ENCODE results near the gene NHP2. TPM values are rescaled to one million over a fixed set of nuclear protein-coding genes. Genes with fewer than 3 reads are reported as not detected.

NHP2 gene
- total and polyA plus RNA-seq, 3 donors from 2014 or later: 105 to 208 (median 132) TPM

DNA sequence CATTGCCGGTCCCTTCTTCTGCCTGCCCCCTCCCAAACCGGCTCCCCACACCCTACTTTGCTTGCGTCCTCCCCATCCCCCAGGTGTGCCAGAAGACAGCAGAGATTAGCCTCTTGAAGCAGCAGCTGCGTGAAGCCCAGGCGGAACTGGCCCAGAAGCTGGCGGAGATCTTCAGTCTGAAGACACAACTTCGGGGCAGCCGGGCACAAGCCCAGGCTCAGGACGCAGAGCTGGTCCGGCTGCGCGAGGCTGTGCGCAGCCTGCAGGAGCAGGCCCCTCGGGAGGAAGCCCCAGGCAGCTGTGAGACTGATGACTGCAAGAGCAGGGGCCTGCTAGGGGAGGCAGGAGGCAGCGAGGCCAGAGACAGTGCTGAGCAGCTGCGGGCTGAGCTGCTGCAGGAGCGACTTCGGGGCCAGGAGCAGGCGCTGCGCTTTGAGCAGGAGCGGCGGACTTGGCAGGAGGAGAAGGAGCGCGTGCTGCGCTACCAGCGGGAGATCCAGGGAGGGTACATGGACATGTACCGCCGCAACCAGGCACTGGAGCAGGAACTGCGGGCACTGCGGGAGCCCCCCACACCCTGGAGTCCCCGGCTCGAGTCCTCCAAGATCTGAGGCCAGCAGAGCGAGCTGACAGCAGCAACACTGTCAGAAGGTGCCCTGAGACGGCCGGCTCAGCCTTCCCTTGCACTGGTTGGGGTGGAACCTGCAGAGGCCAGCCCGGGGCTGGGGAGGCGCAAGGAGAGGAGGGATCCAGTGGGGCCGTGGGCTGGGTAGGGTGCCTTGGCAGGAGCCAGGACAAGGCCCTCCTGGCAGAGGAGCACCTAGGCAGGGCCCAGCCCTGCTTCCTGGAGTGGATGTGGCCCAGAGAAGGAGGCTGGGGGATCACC lies 32.1 kb downstream of the NHP2 start:
- H3K4me1 ChIP-seq: peaks cover 8% of the 10 kb centered on the region
- no peaks in the 10 kb centered on the region for H3K36me3 ChIP-seq (ENCODE audit: low read depth, missing control alignments)
- TF ChIP-seq POLR2A (IDR thresholded peaks at IDR 0.05): no peak
- TF ChIP-seq, protein P1, sequence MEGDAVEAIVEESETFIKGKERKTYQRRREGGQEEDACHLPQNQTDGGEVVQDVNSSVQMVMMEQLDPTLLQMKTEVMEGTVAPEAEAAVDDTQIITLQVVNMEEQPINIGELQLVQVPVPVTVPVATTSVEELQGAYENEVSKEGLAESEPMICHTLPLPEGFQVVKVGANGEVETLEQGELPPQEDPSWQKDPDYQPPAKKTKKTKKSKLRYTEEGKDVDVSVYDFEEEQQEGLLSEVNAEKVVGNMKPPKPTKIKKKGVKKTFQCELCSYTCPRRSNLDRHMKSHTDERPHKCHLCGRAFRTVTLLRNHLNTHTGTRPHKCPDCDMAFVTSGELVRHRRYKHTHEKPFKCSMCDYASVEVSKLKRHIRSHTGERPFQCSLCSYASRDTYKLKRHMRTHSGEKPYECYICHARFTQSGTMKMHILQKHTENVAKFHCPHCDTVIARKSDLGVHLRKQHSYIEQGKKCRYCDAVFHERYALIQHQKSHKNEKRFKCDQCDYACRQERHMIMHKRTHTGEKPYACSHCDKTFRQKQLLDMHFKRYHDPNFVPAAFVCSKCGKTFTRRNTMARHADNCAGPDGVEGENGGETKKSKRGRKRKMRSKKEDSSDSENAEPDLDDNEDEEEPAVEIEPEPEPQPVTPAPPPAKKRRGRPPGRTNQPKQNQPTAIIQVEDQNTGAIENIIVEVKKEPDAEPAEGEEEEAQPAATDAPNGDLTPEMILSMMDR (IDR thresholded peaks at IDR 0.05): no peak
- no peaks in the 10 kb centered on the region for H3K9me3 ChIP-seq
- no peaks in the 10 kb centered on the region for H3K27me3 ChIP-seq
- no peak overlapping the region for H3K27ac ChIP-seq
- no peak overlapping the region for H3K4me3 ChIP-seq
- WGBS, 2 donors: 44 to 56% methylated on average over 15 to 38 of the region's 38 CpGs
- intact Hi-C loops (cut with DNase I; ENCODE audit: low total_unique reads): no loop called here
- peak; percentile 41 for DNase-seq

GRCh38 chr5:178120607-178121357 lies 32.9 kb downstream of the NHP2 start:
- H3K4me3 ChIP-seq: no peak overlapping the region
- 30 to 40% methylated on average over 17 to 28 of the region's 29 CpGs for WGBS, 2 donors

DNA sequence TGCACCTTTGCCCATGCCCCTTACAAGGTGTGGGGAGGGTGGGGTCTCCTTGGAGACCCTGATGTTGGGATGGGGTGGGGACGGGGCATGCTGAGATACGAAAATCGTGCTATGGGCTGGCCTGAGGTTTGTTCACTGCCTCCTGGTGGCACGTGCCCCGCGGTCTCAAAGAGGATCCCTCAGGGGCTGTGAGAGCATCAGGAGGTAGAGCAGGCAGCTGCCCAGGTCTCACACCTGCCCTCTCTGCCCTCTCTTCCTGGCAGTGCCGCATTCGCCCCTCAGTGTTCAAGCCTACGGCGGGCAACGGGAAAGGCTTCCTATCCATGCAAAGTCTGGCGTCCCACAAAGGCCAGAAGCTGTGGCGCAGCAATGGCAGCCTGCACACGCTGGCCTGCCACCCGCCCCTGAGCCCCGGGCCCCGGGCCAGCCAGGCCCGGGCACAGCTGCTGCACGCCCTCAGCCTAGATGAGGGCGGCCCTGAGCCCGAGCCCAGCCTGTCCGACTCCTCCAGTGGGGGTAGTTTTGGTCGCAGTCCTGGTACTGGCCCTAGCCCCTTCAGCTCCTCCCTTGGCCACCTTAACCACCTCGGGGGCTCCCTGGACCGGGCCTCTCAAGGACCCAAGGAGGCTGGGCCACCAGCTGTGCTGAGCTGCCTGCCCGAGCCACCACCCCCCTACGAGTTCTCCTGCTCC lies 33.6 kb downstream of the NHP2 start:
- no peak overlapping the region for H3K4me3 ChIP-seq
- H3K4me1 ChIP-seq: peaks cover 8% of the 10 kb centered on the region
- H3K27ac ChIP-seq: no peak overlapping the region
- TF ChIP-seq, protein P1 (IDR thresholded peaks at IDR 0.05): no peak
- TF ChIP-seq POLR2A (IDR thresholded peaks at IDR 0.05): no peak
- H3K27me3 ChIP-seq: no peaks in the 10 kb centered on the region
- no peak for DNase-seq
- no peaks in the 10 kb centered on the region for H3K9me3 ChIP-seq
- intact Hi-C loops (cut with DNase I; ENCODE audit: low total_unique reads): no loop called here
- WGBS, 2 donors: 90 to 94% methylated on average over 9 to 27 of the region's 27 CpGs
- no peaks in the 10 kb centered on the region for H3K36me3 ChIP-seq (ENCODE audit: low read depth, missing control alignments)

More at GRCh38 chr5:178120607-178121357, 32.9 kb downstream of the NHP2 start:
- H3K27me3 ChIP-seq: no peaks in the 10 kb centered on the region
- H3K27ac ChIP-seq: no peak overlapping the region
- H3K36me3 ChIP-seq (ENCODE audit: low read depth, missing control alignments): no peaks in the 10 kb centered on the region
- TF ChIP-seq, protein P1 (IDR thresholded peaks at IDR 0.05): peak in 2 of 3 experiments; percentile 2 to 17
- no peak for TF ChIP-seq POLR2A (IDR thresholded peaks at IDR 0.05)
- DNase-seq: peak; percentile 85
- H3K4me1 ChIP-seq: peaks cover 8% of the 10 kb centered on the region
- H3K9me3 ChIP-seq: no peaks in the 10 kb centered on the region
- intact Hi-C loops (cut with DNase I; ENCODE audit: low total_unique reads): no loop called here

DNA sequence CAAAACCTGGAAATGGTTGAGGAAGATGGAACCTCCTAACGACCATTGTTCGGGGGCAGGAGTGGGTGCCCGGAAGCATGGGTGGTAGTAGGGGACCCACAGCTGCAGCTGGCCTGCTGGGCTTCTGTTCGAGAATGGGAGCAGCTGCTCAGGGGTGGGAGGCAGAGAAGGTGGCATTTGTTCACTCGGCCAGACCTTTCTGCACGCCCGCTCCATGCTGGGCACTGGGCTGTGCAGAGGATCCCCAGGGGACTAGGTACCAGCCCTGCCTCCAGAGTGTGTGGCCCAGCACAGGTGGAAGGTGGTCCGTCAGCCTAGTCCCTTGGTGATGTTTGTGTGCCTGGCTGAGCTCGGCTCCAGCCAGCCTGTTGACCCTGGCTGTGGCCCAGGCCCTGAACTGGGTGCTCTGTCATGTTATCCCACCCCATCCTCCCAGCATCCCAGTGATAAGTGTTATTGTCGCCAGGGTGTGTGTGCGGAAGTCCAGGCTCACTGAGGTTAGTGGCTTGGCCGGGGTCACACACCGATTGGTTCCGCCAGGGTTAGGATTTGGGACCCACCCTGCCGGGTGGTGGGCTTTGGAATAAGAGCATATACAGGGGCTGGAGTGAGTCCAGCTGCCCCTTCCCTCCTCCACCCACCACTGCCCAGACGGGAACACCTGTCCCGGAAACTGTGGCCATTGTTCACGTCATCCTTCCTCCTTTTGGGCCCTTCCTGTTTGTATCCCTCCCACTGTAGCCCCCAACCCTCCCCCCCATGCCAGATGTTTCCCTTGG lies 35.6 kb downstream of the NHP2 start:
- H3K27me3 ChIP-seq: no peaks in the 10 kb centered on the region
- no peak overlapping the region for H3K4me3 ChIP-seq
- WGBS, 2 donors: 73 to 88% methylated on average over 9 to 18 of the region's 18 CpGs
- H3K27ac ChIP-seq: no peak overlapping the region
- no peaks in the 10 kb centered on the region for H3K9me3 ChIP-seq
- no peak for TF ChIP-seq POLR2A (IDR thresholded peaks at IDR 0.05)
- TF ChIP-seq, protein P1 (IDR thresholded peaks at IDR 0.05): no peak
- peaks cover 18% of the 10 kb centered on the region for H3K4me1 ChIP-seq
- DNase-seq: no peak
- no peaks in the 10 kb centered on the region for H3K36me3 ChIP-seq (ENCODE audit: low read depth, missing control alignments)
- intact Hi-C loops (cut with DNase I; ENCODE audit: low total_unique reads): no loop called here
